Measurements from ENCODE around the gene DUSP23. TPM values are rescaled to one million over a fixed set of nuclear protein-coding genes. Genes with fewer than 3 reads are reported as not detected.

The DUSP23 gene
- total RNA-seq, 4 donors from 2014 or later: 93.1 to 108 (median 98.6) TPM

GRCh38 chr1:159831412-159832141, 50.8 kb downstream of the DUSP23 start:
- DNase-seq (ENCODE audit: low spot score) (no peak), ATAC-seq (ENCODE audit: low FRiP score) (no peak)
- TF ChIP-seq, protein P1, sequence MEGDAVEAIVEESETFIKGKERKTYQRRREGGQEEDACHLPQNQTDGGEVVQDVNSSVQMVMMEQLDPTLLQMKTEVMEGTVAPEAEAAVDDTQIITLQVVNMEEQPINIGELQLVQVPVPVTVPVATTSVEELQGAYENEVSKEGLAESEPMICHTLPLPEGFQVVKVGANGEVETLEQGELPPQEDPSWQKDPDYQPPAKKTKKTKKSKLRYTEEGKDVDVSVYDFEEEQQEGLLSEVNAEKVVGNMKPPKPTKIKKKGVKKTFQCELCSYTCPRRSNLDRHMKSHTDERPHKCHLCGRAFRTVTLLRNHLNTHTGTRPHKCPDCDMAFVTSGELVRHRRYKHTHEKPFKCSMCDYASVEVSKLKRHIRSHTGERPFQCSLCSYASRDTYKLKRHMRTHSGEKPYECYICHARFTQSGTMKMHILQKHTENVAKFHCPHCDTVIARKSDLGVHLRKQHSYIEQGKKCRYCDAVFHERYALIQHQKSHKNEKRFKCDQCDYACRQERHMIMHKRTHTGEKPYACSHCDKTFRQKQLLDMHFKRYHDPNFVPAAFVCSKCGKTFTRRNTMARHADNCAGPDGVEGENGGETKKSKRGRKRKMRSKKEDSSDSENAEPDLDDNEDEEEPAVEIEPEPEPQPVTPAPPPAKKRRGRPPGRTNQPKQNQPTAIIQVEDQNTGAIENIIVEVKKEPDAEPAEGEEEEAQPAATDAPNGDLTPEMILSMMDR (IDR thresholded peaks at IDR 0.05): no peak

Other genes starting within 250 kb of the DUSP23 start
- not detected for gene OR10J5, start 245.0 kb upstream of the DUSP23 start, total RNA-seq
- not detected for gene APCS, start 193.1 kb upstream of the DUSP23 start, total RNA-seq
- gene CRP, start 66.4 kb upstream of the DUSP23 start, total RNA-seq: under 1 TPM in 2 of 4 donors, not detected in 2; 0.38 to 0.96 TPM
- 1 to 10 TPM in 3 of 4 donors, under 1 TPM in 1; 0.93 to 1.9 (median 1.4) TPM for gene FCRL6, start 21.4 kb downstream of the DUSP23 start, total RNA-seq
- 10 to 100 TPM in 2 of 4 donors, 1 to 10 TPM in 2; 8.9 to 36.0 (median 11.2) TPM for gene SLAMF8, start 45.9 kb downstream of the DUSP23 start, total RNA-seq
- not detected for gene VSIG8, start 81.7 kb downstream of the DUSP23 start, total RNA-seq
- 1 to 10 TPM in 1 of 4 donors, under 1 TPM in 2, not detected in 1; 0.84 to 5.3 (median 0.95) TPM for gene CFAP45, start 119.2 kb downstream of the DUSP23 start, total RNA-seq
- 100 to 1,000 TPM; 242 to 569 (median 258) TPM for gene TAGLN2, start 144.5 kb downstream of the DUSP23 start, total RNA-seq
- gene IGSF9, start 164.7 kb downstream of the DUSP23 start, total RNA-seq: 10 to 100 TPM in 1 of 4 donors, 1 to 10 TPM in 2, not detected in 1; 4.3 to 11.0 (median 9.4) TPM
- 1 to 10 TPM in 2 of 4 donors, under 1 TPM in 1, not detected in 1; 0.56 to 7.2 (median 1.0) TPM for gene SLAMF9, start 173.3 kb downstream of the DUSP23 start, total RNA-seq

Data from omental fat pad (tissue), 4 donors.